GM19455 (cell line): ENCODE measurements around the gene MRPL33.
"Not testable (repeated sequence)": the region's sequence is repeated elsewhere in the genome, so short reads cannot be mapped to it uniquely, and the experiment has no call there.

Source experiments
- ATAC-seq: cut with Tn5 transposase; IDR thresholded peaks from one replicate; pipeline ENCODE4 v1.9.1; 2021; ENCODE audit not compliant: unreplicated experiment

MRPL33 gene

GRCh38 chr2:27741673-27742072 is 29.8 kb upstream of the MRPL33 start:
- no peak for ATAC-seq

GRCh38 chr2:27742571-27742970 is 28.9 kb upstream of the MRPL33 start:
- no peak for ATAC-seq

DNA sequence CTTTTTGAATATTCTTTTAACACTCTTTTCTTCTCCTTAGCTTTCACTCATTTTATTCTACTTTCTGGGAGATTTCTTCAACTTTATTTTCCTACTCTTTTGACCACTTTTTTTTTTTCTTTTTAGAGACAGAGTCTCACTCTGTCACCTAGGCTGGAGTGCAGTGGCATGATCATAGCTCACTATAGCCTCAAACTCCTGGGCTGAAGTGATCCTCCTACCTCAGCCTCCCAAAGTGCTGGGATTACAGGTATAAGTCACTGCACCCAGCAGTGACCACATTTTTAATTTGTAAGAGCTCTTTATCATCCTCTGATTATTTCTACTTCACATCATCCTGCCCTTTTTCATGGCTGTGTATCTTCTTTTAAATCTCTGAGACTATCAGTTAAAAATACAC is 26.0 kb upstream of the MRPL33 start:
- not testable (repeated sequence) for ATAC-seq

GRCh38 chr2:27746325-27746724 is 25.2 kb upstream of the MRPL33 start:
- no peak for ATAC-seq

DNA sequence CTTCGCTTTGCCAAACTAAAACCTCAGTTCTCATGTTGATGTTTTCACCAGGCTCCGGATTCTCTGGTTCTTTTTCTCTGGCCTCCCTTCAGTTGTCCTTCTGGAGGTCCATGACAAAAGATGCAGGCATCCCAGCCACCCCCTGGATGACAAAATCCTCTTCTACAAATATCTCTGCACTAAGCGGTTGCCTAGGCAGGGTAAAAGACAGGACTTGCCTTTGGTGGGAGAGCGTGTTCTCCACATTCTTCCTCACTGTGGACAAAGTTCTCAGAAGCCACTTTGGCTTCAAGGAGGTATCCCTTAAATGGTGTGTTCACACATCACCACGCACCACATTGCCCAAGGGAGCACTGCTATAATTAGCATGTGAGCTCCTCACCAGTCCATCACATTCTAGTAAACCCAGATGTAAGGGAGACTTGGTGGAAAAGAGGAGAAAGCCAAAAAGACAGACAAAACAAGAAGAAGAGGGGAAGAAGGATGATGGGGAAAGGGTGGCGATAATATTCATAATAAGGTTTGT is 23.6 kb upstream of the MRPL33 start:
- no peak for ATAC-seq

- ATAC-seq, result not testable (repeated sequence)
Observed at GRCh38 chr2:27748803-27749554, 22.5 kb upstream of the MRPL33 start.

GRCh38 chr2:27751377-27751776 is 20.1 kb upstream of the MRPL33 start:
- ATAC-seq, result no peak

- no peak for ATAC-seq
Observed at GRCh38 chr2:27752551-27753237, 18.8 kb upstream of the MRPL33 start.

DNA sequence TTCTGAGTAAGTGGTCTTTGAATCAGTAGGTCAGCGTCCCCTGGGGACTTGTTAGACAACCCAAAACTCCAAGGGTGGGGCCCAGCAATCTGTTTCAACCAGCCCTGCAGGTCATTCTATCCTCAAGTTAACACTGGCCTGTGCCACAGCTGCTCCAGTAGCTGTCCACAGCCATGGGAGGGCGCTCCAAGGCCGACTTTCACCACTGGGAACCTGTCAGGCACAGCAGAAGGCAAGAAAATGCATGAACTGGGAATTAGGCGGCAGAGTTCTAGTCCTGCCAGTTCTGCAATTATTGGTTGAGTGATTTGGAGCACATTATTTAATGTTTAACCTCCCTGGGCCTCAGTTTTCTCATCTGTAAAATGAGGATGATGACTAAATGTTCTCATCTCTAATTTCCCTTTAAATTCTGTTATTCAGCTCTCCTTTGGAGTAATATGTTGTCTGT is 17.4 kb upstream of the MRPL33 start:
- no peak for ATAC-seq

DNA sequence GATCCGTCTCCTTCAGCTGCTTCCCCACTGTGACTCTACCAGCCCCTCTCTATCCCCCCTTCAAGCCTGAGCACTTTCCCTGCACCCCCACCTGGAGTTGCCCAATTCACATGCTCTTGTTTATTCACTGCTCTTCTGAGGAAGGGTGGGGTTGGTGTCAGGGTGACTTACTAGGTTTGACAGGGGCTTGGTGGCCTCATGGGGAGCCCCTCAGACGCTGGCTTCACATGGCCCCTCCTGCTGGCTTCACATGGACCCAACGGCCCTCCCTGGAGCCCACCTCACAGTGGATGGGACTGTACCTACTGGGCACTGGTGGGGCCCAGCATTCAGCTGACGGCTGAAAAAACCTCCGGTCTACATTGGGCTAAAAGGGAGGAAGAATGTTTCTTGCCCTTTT is 16.7 kb upstream of the MRPL33 start:
- no peak for ATAC-seq

DNA sequence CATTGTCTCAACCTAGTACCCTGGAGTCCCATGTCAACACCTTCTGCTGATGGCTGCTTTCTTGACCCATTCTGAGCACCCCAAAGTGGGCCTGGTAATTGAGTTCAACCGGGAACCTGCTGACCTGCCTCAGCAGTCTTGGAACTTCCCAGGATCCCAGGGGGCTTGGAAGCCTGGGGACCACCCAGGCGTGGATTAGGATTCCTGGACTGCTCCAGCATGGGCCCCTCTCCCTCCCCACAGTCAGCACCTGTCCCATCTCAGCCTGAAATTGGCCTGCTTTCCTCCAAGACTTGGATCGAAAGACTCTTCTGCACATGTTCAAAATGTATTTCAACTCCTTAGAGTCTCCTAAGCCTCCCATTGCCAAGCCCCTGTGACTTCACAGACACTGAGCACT is 15.4 kb upstream of the MRPL33 start:
- ATAC-seq, result no peak

DNA sequence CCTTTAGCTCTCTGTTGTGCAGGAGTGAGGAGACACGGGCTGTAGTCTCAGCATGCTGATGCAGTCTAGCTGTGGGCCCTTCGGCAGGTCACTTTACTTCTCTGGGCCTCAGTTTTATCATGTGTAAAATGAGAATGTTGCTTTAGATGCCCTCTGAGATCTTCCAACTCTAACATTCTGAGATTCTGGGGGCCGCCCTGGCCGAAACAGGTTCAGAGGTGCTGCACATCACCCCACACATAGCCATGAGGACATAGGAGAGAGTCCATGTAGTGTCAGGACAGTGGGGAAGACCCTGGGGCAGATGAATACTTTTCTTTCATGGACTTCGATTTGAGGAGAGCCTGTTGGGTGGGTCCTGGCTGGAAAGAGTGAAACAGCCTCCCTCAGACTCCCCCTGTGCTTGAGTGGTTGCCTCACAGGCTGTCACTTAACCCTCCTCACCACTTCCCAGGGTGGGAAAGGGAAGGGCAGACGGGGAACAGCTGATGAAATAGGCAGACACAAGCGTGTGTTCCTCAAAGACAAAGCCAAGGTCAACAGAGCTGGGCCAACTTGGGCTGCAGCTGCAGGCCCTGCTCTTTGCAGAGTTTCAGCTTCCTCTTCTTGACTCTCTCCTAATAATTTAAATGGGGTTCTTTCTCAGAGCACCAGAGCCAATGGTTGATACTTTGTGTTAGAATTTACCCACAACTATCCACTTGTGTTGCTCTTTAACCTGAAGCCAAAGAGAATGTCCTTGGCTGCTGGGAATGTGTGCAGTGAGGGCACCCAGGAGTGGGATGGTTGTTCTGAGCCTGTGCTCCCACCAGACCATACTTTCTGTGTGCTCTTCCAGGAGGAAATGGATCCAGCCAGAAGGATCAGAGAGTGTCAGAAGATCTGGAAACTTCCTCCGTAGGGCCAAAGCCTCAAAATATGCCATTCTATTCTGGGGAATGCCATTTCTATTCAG is 14.7 kb upstream of the MRPL33 start:
- no peak for ATAC-seq

DNA sequence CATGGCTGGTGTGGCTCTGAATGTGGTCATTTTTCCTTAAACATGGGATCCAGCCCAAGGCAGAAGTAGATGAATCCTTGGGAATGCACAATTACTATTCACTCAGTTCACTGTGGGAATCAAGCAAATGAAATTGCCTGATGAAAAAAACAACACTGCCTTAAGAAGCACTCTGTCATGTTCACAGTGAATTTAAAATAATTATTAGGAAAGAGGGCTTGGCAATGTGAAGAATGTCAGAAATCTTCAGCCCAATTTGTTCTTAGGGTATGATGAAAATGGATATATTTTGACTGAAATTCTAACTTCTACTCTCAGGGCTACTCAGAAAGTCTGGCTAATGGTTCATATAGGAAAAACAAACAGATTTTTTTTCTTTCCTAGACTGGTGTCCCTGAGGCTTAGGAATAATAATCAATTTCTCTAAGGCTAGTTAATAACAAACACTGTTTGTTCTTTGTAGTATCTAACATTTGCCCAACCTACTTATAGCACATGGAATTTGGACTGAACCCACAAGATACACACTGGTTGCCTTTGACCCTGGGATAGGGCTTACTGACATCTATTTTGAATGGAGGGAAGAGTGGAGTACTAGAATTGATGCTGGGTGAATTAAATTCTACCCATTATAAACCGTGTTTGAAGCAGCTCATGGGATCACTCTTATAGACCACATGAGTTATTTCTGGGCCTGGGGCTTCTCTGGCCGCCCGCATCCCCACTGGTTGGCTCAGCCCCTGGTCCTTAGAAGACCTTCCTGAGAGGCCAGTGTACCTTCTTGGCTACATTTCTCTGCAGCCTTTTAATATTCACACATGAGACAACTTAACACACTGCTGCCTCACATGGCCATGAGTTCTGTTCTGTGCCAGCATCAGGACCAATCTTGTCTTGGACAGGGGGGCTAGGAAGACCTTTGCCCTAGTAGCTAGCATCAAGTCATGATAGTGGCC is 8.3 kb upstream of the MRPL33 start:
- no peak for ATAC-seq

- ATAC-seq, result no peak
Observed at GRCh38 chr2:27763907-27764267, 7.6 kb upstream of the MRPL33 start.

- ATAC-seq, result not testable (repeated sequence)
Observed at GRCh38 chr2:27764526-27764925, 7.0 kb upstream of the MRPL33 start.

GRCh38 chr2:27765621-27766286 is 5.8 kb upstream of the MRPL33 start:
- ATAC-seq, result no peak

GRCh38 chr2:27766287-27766661 is 5.2 kb upstream of the MRPL33 start:
- ATAC-seq, result no peak

DNA sequence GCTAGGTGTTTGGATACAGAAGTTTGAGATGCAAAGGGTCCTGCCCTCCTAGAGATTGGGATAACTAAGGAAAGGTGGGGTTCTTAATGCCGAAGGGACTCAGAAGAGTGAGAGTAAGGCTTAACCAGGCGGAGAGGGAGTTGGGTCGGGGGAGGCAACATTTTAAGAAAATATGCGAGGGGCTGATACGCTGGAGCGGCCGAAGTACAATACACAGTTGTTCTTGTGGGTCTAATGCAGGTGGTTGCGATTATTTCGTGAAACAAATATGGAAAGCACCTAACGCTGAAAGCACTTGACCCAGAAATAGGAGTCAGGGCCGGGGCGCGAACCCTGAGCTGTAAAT is 344 bp upstream of the MRPL33 start:
- ATAC-seq, result peak; percentile 12

DNA sequence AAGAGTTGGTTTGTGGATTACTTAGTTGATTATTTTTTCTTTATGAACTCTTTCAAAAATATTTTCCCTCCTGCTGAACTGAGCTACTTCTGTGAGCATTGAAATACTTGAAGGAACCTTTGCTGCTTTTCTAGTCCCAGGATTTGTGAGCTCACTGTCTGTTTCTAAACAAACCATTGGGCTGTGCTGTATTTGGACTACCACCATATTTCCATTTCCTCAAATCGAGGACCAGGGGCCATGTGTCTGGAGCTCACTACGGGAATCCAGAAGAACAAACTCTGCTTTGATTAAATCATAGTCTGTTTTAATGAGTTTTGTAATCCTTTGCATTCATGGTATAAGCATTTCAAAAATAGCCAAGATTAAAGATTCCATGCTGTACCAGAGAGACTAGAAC is 1.3 kb downstream of the MRPL33 start:
- no peak for ATAC-seq

GRCh38 chr2:27773959-27774358 is 2.4 kb downstream of the MRPL33 start:
- ATAC-seq, result no peak
